Lower leg skin (tissue), 3 donors: Measurements from ENCODE around the gene ZNF253.

Experiments
- POLR2A ChIP-seq, 2 donors: fragments of 450-650 bp; IDR thresholded peaks; one replicate each; pipeline ENCODE4 v1.6.1; 2016 to 2017; ENCODE audit warnings: antibody characterized with exemption in 2 of 2, mild to moderate bottlenecking in 1 of 2, moderate library complexity in 1 of 2
- TF ChIP-seq, protein P1 (sequence below), 3 donors: fragments of 450-650 bp; IDR thresholded peaks; one replicate each; pipeline ENCODE4 v1.5.1; 2016; ENCODE audit warnings: antibody characterized with exemption in 3 of 3, mild to moderate bottlenecking in 3 of 3, moderate library complexity in 2 of 3

GRCh38 chr19:19943848-19944582 lies 78.3 kb downstream of the ZNF253 start:
- TF ChIP-seq, protein P1, sequence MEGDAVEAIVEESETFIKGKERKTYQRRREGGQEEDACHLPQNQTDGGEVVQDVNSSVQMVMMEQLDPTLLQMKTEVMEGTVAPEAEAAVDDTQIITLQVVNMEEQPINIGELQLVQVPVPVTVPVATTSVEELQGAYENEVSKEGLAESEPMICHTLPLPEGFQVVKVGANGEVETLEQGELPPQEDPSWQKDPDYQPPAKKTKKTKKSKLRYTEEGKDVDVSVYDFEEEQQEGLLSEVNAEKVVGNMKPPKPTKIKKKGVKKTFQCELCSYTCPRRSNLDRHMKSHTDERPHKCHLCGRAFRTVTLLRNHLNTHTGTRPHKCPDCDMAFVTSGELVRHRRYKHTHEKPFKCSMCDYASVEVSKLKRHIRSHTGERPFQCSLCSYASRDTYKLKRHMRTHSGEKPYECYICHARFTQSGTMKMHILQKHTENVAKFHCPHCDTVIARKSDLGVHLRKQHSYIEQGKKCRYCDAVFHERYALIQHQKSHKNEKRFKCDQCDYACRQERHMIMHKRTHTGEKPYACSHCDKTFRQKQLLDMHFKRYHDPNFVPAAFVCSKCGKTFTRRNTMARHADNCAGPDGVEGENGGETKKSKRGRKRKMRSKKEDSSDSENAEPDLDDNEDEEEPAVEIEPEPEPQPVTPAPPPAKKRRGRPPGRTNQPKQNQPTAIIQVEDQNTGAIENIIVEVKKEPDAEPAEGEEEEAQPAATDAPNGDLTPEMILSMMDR (IDR thresholded peaks at IDR 0.05), result no peak
- no peak for TF ChIP-seq POLR2A (IDR thresholded peaks at IDR 0.05)
